GM19193 (cell line): ENCODE measurements around the gene MYO6.

Source experiments
- POLR2A ChIP-seq: IDR thresholded peaks from 4 replicates; pipeline ENCODE4 v1.6.1; 2011; ENCODE audit not compliant: insufficient read depth, insufficient read length; ENCODE audit errors: extremely low read depth

Gene MYO6

DNA sequence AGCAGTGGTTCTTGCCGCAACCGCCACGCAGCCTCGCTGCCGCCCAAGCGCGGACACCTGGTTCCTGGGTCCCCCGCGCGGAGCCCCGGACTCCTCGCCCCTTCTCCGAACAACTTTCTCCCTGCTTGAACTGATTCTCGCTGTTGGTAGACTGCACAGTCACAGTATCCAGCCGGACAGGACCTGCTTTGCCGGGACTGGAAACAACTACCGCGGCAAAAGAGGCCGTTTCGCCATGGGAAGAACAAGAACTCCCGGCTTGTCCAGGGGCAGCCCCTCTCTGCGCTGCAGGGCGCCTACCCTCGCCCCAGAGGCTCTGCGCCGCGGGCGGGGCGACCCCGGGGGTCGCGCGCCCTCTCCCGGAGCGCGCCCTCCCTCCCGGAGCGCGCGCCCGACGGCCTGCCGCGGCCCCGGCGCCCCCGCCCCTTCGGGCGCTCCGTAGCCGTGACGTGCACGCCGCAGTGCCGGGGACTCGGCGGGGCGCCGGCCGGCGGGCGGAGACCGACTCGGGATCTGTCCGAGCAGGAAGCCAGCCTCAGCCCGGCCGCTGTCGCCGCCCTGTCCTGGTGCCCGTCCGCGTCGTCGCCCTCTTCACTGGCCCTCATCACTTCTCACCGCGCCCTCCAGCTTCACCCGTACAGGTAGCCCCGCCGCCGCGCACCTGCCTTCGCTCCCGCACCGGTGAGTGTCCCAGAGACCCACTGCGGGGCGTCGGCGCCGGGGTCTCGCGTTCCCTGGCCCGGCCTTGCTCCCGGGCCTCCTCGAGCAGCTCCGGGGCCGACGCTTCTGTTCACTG lies at the start of gene MYO6:
Gene MYO6 (plus strand): TSS at position 497 of the 796 bp plus-strand sequence. CDS start 68,309 bp downstream, outside the sequence.
- TF ChIP-seq POLR2A: peak; percentile 93

DNA sequence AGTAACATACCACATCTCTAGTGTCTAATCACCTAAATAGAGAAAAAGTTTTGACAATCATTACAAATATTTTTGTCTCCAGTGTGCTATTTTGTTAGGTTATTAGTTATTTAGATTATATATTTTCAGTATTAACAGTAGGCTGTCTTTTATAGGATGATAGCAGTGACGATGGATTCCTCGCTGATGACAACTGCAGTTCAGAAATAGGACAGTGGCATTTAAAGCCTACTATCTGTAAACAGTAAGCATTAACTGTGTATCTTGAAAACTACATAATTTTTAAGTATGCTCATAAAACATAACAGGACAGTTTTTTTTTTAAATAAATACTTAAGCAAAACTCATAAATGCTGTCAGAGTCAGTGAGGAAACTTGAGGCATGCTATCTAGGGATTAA lies 37.9 kb upstream of the MYO6 start:
- no peak for TF ChIP-seq POLR2A

GRCh38 chr6:75719133-75719532 lies 29.9 kb upstream of the MYO6 start:
- TF ChIP-seq POLR2A: no peak

DNA sequence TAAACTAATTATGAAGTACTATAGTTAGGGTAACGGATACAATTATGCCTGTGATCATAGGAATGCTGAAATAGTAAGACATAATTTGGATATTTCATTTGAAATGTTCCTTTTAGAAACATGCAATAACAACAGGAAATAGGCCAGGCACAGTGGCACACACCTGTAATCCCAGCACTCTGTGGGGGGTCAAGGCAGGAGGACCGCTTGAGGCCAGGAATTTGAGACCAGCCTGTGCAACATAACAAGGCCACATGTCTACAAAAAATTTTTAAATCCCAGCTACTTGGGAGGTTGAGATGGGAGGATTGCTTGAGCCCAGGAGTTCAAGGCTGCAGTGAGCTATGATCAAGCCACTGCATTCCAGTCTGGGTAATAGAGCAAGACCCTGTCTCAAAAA lies 25.7 kb upstream of the MYO6 start:
- TF ChIP-seq POLR2A: no peak

- no peak for TF ChIP-seq POLR2A
These were observed 21.8 kb upstream of the MYO6 start for GRCh38 chr6:75727206-75727605.

- TF ChIP-seq POLR2A: no peak
These were observed 13.4 kb upstream of the MYO6 start for GRCh38 chr6:75735491-75736186.

DNA sequence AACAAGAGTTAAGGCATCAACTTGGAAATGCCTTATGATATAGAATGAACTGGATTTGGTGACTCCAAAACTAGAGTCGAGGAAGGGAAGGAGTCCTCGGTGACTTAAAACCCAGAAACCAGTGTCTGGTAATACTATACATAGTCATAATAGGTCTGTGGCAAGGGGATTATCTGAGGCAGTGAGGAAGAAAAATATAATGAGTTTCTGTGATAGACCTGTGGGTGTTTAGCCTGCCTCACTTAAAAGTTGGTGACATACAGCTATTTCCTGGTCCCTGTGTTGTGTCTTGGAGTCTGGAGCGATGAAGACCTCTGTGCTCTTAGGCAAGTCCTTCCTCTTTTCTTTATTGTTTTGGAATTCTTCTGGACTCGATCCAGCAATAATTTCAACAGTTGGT lies 5.1 kb upstream of the MYO6 start:
- no peak for TF ChIP-seq POLR2A

- no peak for TF ChIP-seq POLR2A
These were observed 3.6 kb upstream of the MYO6 start for GRCh38 chr6:75745404-75745803.

- no peak for TF ChIP-seq POLR2A
These were observed 2.8 kb upstream of the MYO6 start for GRCh38 chr6:75746221-75746620.

DNA sequence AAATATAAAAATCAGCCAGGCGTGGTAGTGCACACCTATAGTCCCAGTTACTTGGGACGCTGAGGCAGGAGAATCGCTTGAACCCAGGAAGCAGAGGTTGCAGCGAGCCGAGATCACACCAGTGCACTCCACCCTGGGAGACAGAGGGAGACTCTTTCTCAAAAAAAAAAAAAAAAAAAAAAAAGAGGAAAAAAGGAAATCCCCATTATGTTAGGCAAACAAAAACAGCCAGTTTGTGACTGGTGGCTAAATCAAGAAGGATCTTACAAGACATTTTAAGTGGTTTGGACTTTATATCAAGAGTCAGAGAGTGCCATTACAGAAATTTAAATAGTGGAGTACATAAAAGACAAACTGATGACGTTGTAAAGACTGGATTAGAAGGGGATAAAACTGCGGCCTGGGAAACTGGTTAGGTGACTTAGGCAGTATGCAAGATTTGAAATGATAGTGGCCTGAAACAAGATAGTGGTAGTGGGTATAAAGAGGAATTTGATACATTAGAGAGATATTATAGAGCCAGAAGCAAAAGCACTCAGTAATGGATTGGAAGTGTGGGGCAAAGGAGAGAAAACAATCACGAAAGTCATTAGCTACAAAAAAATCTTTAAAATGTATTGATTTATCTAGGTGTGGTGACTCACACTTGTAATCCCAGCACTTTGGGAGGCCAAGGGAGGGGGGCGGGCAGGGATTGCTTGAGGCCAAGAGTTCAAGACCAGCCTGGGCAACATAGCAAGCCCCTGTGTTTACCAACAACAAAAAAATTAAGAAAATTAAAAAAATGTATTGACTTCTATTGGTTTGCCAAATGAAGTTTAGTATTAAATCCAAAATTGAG lies 1.7 kb upstream of the MYO6 start:
- no peak for TF ChIP-seq POLR2A

- no peak for TF ChIP-seq POLR2A
These were observed 866 bp upstream of the MYO6 start for GRCh38 chr6:75748003-75748742.

- no peak for TF ChIP-seq POLR2A
These were observed 2.4 kb downstream of the MYO6 start for GRCh38 chr6:75751443-75751842.

- TF ChIP-seq POLR2A: no peak
These were observed 3.3 kb downstream of the MYO6 start for GRCh38 chr6:75752365-75752764.

DNA sequence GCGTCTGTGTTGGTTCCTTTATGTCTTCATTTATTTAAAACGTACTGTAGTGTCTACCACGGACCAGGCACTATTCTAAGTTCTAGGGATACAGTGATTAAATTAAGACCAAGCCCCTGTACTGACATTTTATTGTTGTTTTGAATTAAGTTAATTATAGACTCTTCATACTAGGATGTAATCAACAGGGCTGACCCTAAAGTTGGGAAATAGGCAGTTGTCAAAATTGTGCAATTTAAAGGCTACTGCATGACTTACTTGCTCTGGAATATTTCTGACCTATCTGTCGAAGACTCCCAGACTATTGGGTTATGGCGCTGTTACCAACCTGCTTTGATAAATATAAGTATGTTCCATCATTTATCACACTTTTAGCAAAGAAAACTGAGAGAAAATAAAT lies 6.7 kb downstream of the MYO6 start:
- no peak for TF ChIP-seq POLR2A

DNA sequence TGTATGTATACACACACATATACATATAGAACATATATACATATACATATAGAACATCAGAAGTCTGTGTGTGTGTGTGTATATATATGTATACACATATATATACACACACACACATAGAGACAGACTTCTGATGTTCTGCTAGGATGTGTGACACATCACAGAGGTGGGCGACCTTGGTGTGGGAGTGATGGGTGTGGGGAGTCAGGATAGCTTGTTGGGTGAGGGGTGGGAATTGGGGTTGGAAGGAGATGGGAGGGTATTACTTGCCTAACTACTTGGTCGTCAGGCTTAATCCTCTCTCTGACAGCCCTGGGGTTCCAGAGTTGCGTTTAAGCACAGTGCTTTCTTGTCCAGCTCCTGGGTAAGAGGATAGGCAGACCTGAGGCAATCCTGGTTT lies 8.3 kb downstream of the MYO6 start:
- no peak for TF ChIP-seq POLR2A
